HEK293 (cell line): ENCODE results near the gene PSD4.

Experiments used
- CTCF ChIA-PET: fragments of 350-600 bp; formaldehyde crosslinking; extraction: SDS; loops from one replicate; lab custom pipeline; 2021; ENCODE audit warnings: antibody characterized with exemption; lab: Yijun Ruan, JAX
- POLR2A ChIA-PET: fragments of 300-600 bp; formaldehyde crosslinking; extraction: SDS; loops from one replicate; lab custom pipeline; 2020; ENCODE audit warnings: antibody characterized with exemption, inconsistent platforms; lab: Yijun Ruan, JAX
- H3K27ac ChIP-seq: fragments of 200-500 bp; sonication (Bioruptor generic); 2 replicates; pipeline ENCODE4 v1.5.1; 2014; ENCODE audit warnings: low read depth, low read length, control low read depth, inconsistent platforms; ENCODE audit errors: extremely low read depth
- H3K36me3 ChIP-seq, 2 experiments: fragments of 200-500 bp in 1 of 2; sonication (Bioruptor generic) in 1 of 2; 1 replicate in 1 of 2; 2 replicates in 1 of 2; pipeline ENCODE4 v1.5.1; 2014 to 2017; ENCODE audit warnings: inconsistent platforms in 2 of 2, low read length in 2 of 2; ENCODE audit not compliant: control insufficient read depth in 2 of 2, insufficient read depth in 1 of 2
- H3K4me1 ChIP-seq: fragments of 200-500 bp; sonication (Bioruptor generic); 2 replicates; pipeline ENCODE4 v1.5.1; 2014; ENCODE audit warnings: mild to moderate bottlenecking, low read length, inconsistent platforms; ENCODE audit not compliant: control insufficient read depth, insufficient read depth
- H3K4me3 ChIP-seq: 2 replicates; pipeline ENCODE4 v1.5.1; 2011; ENCODE audit warnings: low read depth, mild to moderate bottlenecking, control low read depth, low read length, moderate library complexity
- H3K9me3 ChIP-seq: fragments of 200-500 bp; sonication (Bioruptor generic); 2 replicates; pipeline ENCODE4 v1.5.1; 2014; ENCODE audit warnings: low read depth, low read length, inconsistent platforms; ENCODE audit not compliant: control insufficient read depth, insufficient read depth
- BCL11B ChIP-seq: fragments of 450-650 bp; formaldehyde crosslinking; IDR thresholded peaks from 2 replicates; pipeline ENCODE4 v1.5.1; 2016; ENCODE audit warnings: low read depth, missing biosample characterization, missing genetic modification characterization
- GLIS2 ChIP-seq: fragments of 450-650 bp; formaldehyde crosslinking; IDR thresholded peaks from 2 replicates; pipeline ENCODE4 v1.5.1; 2016; ENCODE audit warnings: missing biosample characterization, missing genetic modification characterization
- HOXC10 ChIP-seq: sonication (generic); formaldehyde crosslinking; IDR thresholded peaks from 2 replicates; pipeline ENCODE4 v1.8.1; 2023; ENCODE audit warnings: mild to moderate bottlenecking, missing genetic modification reagents
- KLF1 ChIP-seq: fragments of 450-650 bp; formaldehyde crosslinking; IDR thresholded peaks from 2 replicates; pipeline ENCODE4 v1.5.1; 2016; ENCODE audit warnings: missing biosample characterization, missing genetic modification characterization
- PATZ1 ChIP-seq: fragments of 450-650 bp; formaldehyde crosslinking; IDR thresholded peaks from 2 replicates; pipeline ENCODE4 v1.5.1; 2016; ENCODE audit warnings: missing biosample characterization, missing genetic modification characterization
- SCRT1 ChIP-seq: fragments of 450-650 bp; formaldehyde crosslinking; IDR thresholded peaks from 2 replicates; pipeline ENCODE4 v1.5.1; 2016; ENCODE audit warnings: missing biosample characterization, missing genetic modification characterization, borderline replicate concordance
- SCRT2 ChIP-seq: fragments of 450-650 bp; formaldehyde crosslinking; IDR thresholded peaks from 2 replicates; pipeline ENCODE4 v1.5.1; 2016; ENCODE audit warnings: missing biosample characterization, missing genetic modification characterization
- TSHZ1 ChIP-seq: fragments of 450-650 bp; formaldehyde crosslinking; IDR thresholded peaks from 2 replicates; pipeline ENCODE4 v1.5.1; 2016; ENCODE audit warnings: missing biosample characterization, missing genetic modification characterization, borderline replicate concordance
- ZFHX2 ChIP-seq: fragments of 450-650 bp; formaldehyde crosslinking; conservative IDR thresholded peaks from 2 replicates; pipeline ENCODE4 v1.5.1; 2016; ENCODE audit warnings: missing biosample characterization, missing genetic modification characterization
- ZNF292 ChIP-seq: fragments of 450-650 bp; formaldehyde crosslinking; IDR thresholded peaks from 2 replicates; pipeline ENCODE4 v1.5.1; 2016; ENCODE audit warnings: low read depth, missing biosample characterization, missing genetic modification characterization, borderline replicate concordance
- ZNF350 ChIP-seq: fragments of 450-650 bp; formaldehyde crosslinking; IDR thresholded peaks from 2 replicates; pipeline ENCODE4 v1.5.0; 2017; ENCODE audit warnings: missing biosample characterization, mild to moderate bottlenecking, missing genetic modification characterization
- ZNF433 ChIP-seq: fragments of 450-650 bp; formaldehyde crosslinking; IDR thresholded peaks from 2 replicates; pipeline ENCODE4 v1.5.1; 2016; ENCODE audit warnings: missing biosample characterization, missing genetic modification characterization, low read depth
- ZNF473 ChIP-seq: fragments of 450-650 bp; formaldehyde crosslinking; IDR thresholded peaks from 2 replicates; pipeline ENCODE4 v1.5.1; 2017; ENCODE audit warnings: missing biosample characterization, missing genetic modification characterization
- ZNF529 ChIP-seq: fragments of 450-650 bp; formaldehyde crosslinking; IDR thresholded peaks from 2 replicates; pipeline ENCODE4 v1.5.1; 2017; ENCODE audit warnings: missing genetic modification characterization, missing biosample characterization; ENCODE audit not compliant: insufficient replicate concordance
- ZNF530 ChIP-seq: fragments of 450-650 bp; formaldehyde crosslinking; IDR thresholded peaks from 2 replicates; pipeline ENCODE4 v1.5.1; 2016; ENCODE audit warnings: low read depth, missing biosample characterization, missing genetic modification characterization
- ZNF558 ChIP-seq: fragments of 450-650 bp; formaldehyde crosslinking; IDR thresholded peaks from 2 replicates; pipeline ENCODE4 v1.5.1; 2016; ENCODE audit warnings: missing biosample characterization, missing genetic modification characterization
- ZNF621 ChIP-seq: fragments of 450-650 bp; formaldehyde crosslinking; IDR thresholded peaks from 2 replicates; pipeline ENCODE4 v1.5.1; 2017; ENCODE audit warnings: missing biosample characterization, missing genetic modification characterization
- ZNF654 ChIP-seq: fragments of 450-650 bp; formaldehyde crosslinking; IDR thresholded peaks from 2 replicates; pipeline ENCODE4 v1.5.1; 2016; ENCODE audit warnings: low read depth, missing biosample characterization, missing genetic modification characterization
- ZNF692 ChIP-seq: fragments of 450-650 bp; formaldehyde crosslinking; IDR thresholded peaks from 2 replicates; pipeline ENCODE4 v1.5.1; 2016; ENCODE audit warnings: missing biosample characterization, missing genetic modification characterization
- ZSCAN5A ChIP-seq: fragments of 450-650 bp; formaldehyde crosslinking; IDR thresholded peaks from 2 replicates; pipeline ENCODE4 v1.5.1; 2016; ENCODE audit warnings: missing biosample characterization, missing genetic modification characterization
- TF ChIP-seq, protein P1 (sequence below): fragments of 450-650 bp; formaldehyde crosslinking; IDR thresholded peaks from 2 replicates; pipeline ENCODE4 v1.5.0; 2017; ENCODE audit warnings: missing biosample characterization, missing genetic modification characterization, borderline replicate concordance
- TF ChIP-seq, protein P2 (sequence below): fragments of 450-650 bp; formaldehyde crosslinking; IDR thresholded peaks from 2 replicates; pipeline ENCODE4 v1.5.1; 2016; ENCODE audit warnings: missing biosample characterization, missing genetic modification characterization

Gene PSD4

GRCh38 chr2:113240915-113241911, 67.4 kb downstream of the PSD4 start:
- Histone ChIP-seq H3K9me3 (no peaks in the 10 kb centered on the region), H3K4me3 (no peak overlapping the region), H3K36me3 (no peaks in the 10 kb centered on the region), H3K4me1 (peaks cover 11% of the 10 kb centered on the region), H3K27ac (no peak overlapping the region)
- POLR2A ChIA-PET = no interaction called here
- CTCF ChIA-PET = interaction anchor here (0.7 to 3.5 kb wide), 9 partner anchors 7 to 149 kb away, joined by 3 to 14 read pairs (median 4); no protein-coding TSS in a partner anchor
- peak; percentile 90 for TF ChIP-seq PATZ1 (tag by site-specific recombination)
- no peak for TF ChIP-seq ZNF292 (tag by site-specific recombination)
- TF ChIP-seq ZNF473 = no peak
- TF ChIP-seq, protein P1, sequence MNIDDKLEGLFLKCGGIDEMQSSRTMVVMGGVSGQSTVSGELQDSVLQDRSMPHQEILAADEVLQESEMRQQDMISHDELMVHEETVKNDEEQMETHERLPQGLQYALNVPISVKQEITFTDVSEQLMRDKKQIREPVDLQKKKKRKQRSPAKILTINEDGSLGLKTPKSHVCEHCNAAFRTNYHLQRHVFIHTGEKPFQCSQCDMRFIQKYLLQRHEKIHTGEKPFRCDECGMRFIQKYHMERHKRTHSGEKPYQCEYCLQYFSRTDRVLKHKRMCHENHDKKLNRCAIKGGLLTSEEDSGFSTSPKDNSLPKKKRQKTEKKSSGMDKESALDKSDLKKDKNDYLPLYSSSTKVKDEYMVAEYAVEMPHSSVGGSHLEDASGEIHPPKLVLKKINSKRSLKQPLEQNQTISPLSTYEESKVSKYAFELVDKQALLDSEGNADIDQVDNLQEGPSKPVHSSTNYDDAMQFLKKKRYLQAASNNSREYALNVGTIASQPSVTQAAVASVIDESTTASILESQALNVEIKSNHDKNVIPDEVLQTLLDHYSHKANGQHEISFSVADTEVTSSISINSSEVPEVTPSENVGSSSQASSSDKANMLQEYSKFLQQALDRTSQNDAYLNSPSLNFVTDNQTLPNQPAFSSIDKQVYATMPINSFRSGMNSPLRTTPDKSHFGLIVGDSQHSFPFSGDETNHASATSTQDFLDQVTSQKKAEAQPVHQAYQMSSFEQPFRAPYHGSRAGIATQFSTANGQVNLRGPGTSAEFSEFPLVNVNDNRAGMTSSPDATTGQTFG (tag by site-specific recombination) = no peak
- TF ChIP-seq SCRT1 (tag by site-specific recombination) = no peak
- TF ChIP-seq KLF1 = peak; percentile 62
- TF ChIP-seq TSHZ1 (tag by site-specific recombination) = no peak
- TF ChIP-seq, protein P2, sequence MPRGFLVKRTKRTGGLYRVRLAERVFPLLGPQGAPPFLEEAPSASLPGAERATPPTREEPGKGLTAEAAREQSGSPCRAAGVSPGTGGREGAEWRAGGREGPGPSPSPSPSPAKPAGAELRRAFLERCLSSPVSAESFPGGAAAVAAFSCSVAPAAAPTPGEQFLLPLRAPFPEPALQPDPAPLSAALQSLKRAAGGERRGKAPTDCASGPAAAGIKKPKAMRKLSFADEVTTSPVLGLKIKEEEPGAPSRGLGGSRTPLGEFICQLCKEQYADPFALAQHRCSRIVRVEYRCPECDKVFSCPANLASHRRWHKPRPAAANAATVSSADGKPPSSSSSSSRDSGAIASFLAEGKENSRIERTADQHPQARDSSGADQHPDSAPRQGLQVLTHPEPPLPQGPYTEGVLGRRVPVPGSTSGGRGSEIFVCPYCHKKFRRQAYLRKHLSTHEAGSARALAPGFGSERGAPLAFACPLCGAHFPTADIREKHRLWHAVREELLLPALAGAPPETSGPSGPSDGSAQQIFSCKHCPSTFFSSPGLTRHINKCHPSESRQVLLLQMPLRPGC = peak; percentile 81
- peak; percentile 64 for TF ChIP-seq ZNF692 (tag by site-specific recombination)
- no peak for TF ChIP-seq HOXC10
- no peak for TF ChIP-seq ZNF529 (tag by site-specific recombination)
- peak; percentile 20; the same call in 1 of the 2 replicates for TF ChIP-seq SCRT2 (tag by site-specific recombination)
- TF ChIP-seq ZNF621 (tag by site-specific recombination) = no peak
- TF ChIP-seq ZNF654 (tag by site-specific recombination) = no peak
- TF ChIP-seq ZNF530 (tag by site-specific recombination) = no peak
- TF ChIP-seq ZNF433 (tag by site-specific recombination) = no peak
- peak; percentile 69 for TF ChIP-seq GLIS2 (tag by site-specific recombination)
- TF ChIP-seq ZNF558 (tag by site-specific recombination) = peak; percentile 54; the same call in 1 of the 2 replicates
- TF ChIP-seq ZNF350 (tag by site-specific recombination) = no peak
- TF ChIP-seq ZSCAN5A (tag by site-specific recombination) = no peak
- TF ChIP-seq BCL11B (tag by site-specific recombination) = no peak
- peak; percentile 96 for TF ChIP-seq ZFHX2
